Measurements from ENCODE around the gene LYPD6.

Gene LYPD6

DNA sequence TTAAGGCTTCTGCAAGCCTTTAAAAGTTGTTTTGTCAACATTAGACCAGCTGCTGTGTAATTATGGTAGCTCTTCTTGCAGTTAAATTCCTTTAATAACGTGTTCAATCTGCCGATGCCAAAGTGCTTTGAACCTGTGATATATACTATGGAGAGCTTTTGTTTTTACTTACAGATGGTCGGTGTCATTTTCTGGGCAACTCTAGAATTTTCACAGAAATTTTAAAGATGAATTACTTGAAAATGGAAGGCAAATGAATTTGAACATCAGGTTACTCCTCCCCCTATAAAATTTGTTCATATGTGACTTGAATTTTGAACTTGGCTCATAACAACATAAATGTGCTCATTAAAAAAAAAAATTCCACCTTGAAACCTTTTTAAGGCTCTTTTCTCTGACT is 23.0 kb downstream of the LYPD6 start:
- no peak for DNase-seq

GRCh38 chr2:149355716-149356422 is 25.5 kb downstream of the LYPD6 start:
- no peak for DNase-seq

- DNase-seq, result no peak
These were observed 26.7 kb downstream of the LYPD6 start for GRCh38 chr2:149357058-149357457.

- DNase-seq, result no peak
These were observed 29.7 kb downstream of the LYPD6 start for GRCh38 chr2:149360106-149360505.

DNA sequence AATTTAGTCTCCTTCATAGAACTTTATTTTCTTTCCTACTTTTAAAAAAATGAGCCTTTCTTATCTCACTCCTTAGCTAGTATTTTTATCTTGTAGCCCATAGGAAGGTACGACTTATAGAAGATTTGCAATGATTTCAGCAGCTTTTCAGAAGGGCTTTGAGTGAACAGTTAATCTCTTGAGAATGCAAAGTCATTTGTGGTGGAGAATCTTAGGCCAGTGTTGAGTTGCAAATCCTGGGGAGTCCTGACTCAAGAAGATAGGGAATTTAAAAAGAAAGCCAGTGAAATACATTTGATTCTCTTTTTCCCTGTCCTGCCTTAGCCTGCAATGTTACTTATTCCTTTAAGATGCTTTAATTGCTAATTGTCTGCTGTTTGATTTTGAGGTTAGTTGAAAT is 33.6 kb downstream of the LYPD6 start:
- DNase-seq, result no peak

GRCh38 chr2:149364839-149365238 is 34.5 kb downstream of the LYPD6 start:
- DNase-seq, result no peak

DNA sequence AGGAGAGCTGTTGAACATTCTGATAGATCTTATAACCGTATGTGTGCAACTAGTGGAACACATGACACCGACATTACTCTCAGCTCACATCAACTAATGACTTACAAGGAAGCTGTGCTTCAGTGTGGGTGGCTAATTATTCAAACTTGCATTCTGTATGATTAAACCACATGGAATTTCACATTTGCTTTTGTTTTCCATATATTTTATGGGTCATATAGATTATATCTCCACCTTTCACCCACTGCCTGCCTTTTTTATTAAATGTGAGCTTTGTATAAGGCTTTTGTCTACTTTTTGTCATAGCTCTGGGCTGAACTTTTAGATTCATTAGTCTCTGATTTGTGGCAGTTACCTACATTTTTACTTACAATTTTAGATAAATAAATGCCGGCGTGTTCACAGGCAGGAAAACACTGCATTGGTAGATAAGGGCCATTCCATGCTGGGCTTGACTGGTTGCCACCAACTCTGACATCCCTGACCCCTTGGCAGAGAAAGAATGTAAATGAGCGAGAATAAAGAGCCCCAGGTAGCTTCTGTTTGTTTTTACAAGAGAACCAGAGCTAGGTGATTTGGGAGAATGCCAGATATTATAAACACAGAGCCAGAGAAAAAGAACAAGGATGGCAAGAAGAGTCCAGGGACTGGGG is 35.7 kb downstream of the LYPD6 start:
- no peak for DNase-seq

DNA sequence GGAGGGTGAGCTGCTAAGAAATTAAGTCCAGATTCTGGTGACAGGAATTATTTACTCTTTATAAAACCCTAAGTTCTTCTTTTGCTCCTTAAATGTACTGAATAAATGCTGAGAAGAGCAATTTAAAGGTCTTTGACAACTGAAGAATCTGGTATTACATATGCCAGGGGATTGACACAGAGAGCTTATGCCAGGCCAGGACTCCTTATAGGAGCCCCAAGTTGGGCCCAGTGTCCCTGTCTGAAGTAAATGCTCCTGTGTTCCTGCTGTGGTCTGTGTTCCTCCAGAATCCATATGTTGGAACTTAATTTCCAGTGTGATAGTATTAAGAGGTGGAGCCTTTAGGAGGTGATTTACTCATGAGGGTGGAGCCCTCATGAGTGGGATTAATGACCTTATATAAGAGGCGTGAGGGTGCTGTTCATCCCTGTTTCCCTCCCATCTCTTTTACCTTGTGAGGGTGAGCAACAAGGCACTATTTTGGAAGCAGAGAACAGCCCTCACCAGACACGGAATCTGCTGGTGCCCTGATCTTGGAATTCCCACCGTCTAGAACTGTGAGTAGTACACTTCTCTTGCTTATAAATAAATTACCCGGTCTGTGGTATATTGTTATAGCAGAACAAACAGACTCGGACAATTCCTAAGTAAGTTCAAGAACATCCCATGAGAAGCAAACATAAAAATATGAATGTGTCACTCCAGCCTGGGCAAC is 39.8 kb downstream of the LYPD6 start:
- no peak for DNase-seq

DNA sequence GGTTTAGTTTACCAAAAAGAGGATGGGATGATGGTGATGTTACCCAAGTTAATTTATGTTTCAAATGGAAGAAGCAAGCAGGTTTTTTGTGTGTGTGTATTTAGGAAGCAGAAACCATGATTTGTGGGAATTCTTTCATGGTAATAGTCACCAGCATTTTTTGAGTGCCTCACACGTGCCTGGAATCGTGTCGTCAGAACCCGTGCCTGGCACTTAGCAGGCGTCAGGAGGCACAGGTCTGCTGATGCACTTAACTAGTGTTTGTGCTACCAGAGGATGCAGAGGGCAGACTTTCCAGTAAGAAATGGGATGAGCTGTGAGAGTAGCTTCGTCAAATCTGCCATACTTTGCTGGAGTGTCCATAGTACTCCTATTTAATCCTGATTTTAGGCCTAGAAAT is 41.1 kb downstream of the LYPD6 start:
- DNase-seq, result no peak

DNA sequence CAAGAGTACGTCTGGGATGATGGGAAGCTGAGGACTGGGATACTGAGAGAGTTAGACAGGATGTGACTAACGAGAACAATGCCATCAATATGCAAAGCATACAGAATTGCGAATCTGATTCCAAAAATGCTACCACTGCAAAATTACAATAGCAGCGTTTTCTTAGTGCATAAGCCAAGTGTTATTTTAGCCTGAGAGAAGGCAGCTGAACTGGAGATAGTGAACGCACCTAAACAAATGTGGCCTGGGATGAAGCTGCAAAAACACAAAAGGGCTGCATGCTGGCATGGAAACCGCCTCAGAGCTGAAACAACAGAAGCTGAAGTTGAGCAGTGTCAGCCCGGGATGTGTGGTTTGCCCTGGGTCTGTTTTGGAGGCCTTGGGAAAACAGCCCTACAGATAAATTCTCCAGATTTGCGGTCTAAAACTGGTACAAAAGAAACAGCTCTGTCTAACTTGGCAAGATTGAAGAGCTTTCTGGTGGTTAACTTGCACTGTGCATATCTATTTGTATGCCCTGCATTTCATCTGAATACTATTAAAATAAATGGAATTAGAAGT is 45.5 kb downstream of the LYPD6 start:
- DNase-seq, result no peak

DNA sequence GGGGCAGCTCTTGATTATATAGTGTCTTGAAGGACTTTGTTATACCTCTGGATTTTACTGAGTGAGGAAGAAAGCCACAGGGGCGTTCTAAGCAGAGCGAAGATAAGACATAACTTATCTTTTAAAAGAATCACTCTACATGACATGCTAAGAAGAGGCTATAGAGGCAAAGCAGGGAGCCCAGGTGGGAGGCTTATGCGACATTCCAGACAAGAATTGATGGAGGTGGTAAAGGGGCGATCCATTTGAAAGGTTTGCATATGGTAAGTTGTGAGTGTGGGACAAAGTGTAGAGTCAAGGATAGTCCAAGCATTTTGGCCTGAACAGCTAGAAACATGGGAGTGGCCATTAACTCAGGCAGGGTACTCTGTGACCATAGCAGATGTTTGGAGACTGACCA is 49.8 kb downstream of the LYPD6 start:
- no peak for DNase-seq

DNA sequence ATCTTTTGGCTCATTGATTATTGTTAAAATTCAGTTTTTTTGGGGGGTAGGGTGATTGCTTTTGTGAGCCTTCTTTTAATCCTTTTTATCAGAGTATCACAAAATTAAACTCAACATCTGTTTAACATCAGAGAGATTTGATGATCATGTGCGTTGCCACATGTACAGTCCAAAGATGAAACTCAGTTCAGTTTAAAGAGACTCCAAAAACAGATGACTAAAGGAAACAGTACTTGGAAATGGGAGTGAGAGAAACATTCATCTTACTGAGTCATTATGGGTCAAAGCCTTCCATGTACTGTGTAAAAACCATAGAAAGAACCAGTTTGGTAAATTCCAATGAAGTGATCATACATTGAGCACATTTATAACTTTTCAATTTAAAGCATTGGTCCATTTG is 53.0 kb downstream of the LYPD6 start:
- DNase-seq, result no peak

GRCh38 chr2:149385350-149385749 is 55.0 kb downstream of the LYPD6 start:
- DNase-seq, result no peak

DNA sequence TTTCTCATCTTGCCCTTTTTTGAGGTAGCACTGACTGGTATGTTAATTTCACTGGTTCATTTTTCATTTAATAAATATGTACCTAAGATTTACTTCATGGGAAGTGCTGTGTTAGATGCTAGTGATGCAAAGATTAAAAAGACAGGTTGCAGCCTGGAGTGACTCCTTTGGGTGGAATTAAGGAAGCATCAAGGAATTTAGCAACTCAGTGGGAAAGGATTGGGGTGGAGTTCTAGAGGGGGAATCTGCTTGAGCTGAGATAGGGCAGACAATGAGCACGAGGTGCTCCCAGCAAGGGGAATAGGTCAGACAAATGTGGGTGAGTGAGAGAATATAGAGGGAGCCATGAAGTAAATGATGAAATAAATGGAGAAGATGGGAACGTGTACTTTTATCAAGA is 57.0 kb downstream of the LYPD6 start:
- no peak for DNase-seq

DNA sequence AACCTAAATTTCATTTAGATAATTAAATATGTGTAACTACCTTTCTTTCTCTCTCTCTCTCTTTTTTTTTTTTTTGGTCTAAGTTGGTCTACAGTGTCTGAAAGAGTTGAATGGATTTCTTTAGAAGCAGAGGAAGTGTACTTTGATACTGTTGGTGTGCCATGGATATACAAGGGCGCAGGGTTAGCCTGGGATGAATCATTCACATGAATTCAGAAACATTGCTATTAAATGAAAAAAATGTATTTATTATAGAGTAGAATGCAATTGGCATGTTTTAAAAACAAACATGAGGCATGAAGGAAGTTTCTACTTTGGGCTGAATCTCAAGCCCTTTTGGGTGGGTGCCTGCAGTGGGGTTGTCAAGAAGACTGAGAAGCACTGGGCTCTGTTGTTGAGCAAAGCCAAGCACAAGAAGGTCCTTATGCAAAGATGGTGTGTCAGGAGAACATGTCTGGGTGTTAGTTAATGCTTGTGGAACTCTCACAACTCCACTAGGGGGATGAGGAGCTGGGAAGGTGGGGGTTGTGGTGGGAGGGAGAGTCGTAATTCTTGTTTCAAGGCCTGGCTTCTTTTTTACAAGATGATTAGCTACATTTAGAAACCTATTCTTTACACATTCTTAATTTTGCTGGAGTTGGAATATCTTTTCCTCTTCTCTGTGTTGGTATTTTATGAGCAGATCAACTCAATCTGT is 57.9 kb downstream of the LYPD6 start:
- DNase-seq, result no peak

DNA sequence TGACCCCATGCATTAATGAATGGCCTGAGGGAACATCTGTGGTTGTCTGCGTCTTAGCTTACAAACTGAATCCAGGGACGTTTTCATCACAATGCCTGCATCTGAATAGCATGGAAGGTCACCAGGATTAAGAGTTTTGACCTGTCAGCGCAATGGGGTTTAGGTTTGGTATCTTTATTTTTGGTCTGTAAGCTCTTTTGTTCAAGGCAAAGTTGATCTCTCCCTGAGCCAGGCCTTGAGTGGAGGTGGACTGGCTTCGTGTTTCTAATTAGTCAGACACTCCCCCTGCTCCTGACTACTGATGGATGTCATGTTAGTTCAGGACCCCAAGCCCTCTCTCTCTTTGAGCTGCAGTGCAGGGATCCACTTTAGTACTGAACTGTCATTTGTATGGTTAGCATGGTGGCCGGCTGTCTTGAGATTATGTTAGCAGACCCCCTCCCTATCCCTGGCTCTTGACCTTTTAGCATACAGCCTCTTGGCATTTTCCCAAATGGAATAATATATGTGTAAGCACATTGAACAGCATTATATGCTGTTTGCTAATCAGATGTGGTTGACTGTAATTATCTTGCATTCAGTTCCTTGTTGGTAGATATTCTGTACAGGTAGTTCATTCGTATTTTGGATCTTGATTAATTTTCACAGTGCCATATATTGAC is 59.2 kb downstream of the LYPD6 start:
- DNase-seq, result no peak

DNA sequence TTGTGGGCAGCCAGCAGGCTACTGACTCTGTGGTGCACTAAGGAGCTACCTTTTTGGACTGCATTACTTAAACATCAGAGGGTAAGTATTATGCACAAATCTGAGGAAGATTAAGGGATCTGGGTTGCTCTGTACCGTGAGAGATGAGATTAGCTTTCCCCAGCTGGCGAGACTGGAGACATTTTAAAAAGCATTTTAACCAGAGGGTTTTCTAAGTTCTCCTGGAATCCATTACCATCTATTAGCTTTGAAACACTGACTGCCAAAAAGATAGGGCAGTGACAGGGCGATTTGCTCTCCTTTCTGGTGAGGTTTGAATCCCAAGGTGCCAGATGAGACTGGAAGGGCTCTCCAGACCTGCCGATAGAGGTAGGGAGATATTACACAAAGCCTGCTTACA is 63.2 kb downstream of the LYPD6 start:
- DNase-seq, result no peak

GRCh38 chr2:149394864-149395263 is 64.5 kb downstream of the LYPD6 start:
- no peak for DNase-seq

- peak; percentile 17 for DNase-seq
These were observed 69.7 kb downstream of the LYPD6 start for GRCh38 chr2:149399934-149400615.

- DNase-seq, result no peak
These were observed 70.6 kb downstream of the LYPD6 start for GRCh38 chr2:149400997-149401396.

- no peak for DNase-seq
These were observed 79.1 kb downstream of the LYPD6 start for GRCh38 chr2:149409506-149409905.

All from NCI-H510A (cell line).